GM21423 (cell line): Measurements from ENCODE around the gene TTC7B.
"Not testable (repeated sequence)": the region's sequence is repeated elsewhere in the genome, so short reads cannot be mapped to it uniquely, and the experiment has no call there.

ENCODE experiments used
- ATAC-seq: cut with Tn5 transposase; IDR thresholded peaks from one replicate; pipeline ENCODE4 v1.9.1; 2021; ENCODE audit warnings: mild to moderate bottlenecking, moderate library complexity; ENCODE audit not compliant: unreplicated experiment

TTC7B gene

DNA sequence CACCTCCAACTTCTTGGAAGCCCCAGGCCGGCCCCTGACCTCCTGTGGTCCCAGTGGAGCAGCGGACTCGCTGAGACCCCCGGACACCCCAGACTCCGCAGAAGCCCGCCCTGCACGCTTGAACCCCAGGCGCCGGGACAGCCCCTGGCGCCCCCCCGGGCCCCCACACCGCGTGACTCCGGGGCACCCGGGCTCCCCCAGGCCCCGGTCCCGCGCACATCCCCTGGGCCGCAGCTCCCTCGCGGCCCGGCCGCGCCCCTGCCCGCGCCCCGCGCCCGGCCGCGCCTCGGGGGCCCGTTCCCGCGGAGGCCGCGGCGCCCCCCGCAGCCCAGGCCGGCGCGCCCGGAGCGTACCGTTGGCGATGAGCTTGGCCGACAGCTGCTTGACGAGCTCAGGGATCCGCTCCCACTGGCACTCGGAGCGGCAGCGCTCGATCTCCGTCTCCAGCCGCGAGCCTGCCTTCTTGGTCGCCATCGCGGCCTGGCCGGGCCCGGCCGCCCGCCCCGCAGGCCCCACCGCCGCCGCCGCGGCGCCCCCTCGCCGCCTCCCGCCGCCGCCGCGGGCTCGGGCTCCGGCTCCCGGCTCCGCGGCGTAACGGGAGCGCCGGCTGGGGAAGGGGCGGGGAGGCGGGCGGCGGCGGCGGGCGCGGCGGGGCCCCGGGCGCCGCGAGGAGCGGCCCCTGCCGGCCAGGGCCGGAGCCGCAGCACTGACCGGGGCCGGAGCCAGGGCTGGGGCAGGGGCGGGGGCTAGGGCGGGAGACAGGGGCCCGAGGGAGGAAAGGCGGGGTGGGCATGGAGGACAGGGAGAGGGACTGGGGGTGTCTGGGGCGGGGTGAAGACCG lies at the start of gene TTC7B:
Gene TTC7B, minus strand, starts transcription at position 609 of the 841 bp plus-strand sequence. Its CDS starts 135 bp downstream, at position 474.
- ATAC-seq: peak; percentile 64

DNA sequence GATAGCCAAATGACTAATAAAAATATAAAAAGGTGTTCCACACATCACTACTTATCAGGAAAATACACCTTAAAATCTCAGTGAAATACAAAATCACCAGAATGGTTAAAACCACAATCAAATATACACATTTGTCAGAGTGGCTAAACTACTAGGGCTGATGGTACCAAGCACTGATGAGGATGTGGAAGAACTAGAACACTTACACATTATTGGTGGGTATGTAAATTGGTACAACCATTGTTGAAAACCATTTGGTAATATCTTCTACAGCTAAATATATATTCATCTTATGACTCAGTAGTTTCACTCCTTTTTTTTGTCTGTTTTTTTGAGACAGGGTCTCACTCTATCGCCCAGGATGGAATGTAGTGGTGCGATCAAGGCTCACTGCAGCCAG lies 48.5 kb upstream of the TTC7B start:
- no peak for ATAC-seq

- ATAC-seq: no peak
Measured at GRCh38 chr14:90858511-90858910, 42.3 kb upstream of the TTC7B start.

GRCh38 chr14:90857866-90858265 lies 41.6 kb upstream of the TTC7B start:
- no peak for ATAC-seq

DNA sequence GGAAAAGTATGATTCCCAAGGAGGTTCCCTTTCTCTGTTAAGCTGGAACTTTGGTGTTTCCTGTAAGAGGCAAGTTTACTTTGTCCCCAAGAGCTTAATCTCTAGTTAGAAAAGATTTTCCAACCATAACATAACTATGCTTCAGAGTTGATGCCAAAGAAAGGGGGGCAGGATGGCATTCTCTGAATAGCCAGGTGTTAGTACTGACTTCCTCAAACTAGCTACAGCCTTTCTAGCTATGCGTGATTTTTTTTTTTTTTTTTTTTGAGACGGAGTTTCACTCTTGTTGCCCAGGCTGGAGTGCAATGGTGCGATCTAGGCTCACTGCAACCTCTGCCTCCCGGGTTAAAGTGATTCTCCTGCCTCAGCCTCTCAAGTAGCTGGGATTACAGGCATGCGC lies 39.9 kb upstream of the TTC7B start:
- ATAC-seq: not testable (repeated sequence)

DNA sequence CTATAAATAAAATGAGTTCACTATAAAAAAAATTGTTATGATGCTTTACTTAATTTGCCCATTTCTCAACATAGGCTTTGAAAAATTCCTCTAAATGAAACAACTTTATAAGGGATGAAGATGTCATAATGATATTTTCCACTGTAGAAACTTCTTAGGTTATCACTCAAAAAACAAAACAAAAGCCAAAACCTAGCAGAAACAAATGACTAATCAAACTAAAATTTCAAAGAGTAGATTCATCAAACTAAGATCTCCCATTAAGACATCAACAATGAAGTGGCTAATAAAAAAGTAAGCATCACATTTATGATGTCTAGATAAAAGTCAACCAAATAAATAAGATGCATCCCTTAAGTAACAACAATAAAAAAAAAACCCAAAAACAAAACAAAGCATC lies 36.9 kb upstream of the TTC7B start:
- ATAC-seq: no peak

DNA sequence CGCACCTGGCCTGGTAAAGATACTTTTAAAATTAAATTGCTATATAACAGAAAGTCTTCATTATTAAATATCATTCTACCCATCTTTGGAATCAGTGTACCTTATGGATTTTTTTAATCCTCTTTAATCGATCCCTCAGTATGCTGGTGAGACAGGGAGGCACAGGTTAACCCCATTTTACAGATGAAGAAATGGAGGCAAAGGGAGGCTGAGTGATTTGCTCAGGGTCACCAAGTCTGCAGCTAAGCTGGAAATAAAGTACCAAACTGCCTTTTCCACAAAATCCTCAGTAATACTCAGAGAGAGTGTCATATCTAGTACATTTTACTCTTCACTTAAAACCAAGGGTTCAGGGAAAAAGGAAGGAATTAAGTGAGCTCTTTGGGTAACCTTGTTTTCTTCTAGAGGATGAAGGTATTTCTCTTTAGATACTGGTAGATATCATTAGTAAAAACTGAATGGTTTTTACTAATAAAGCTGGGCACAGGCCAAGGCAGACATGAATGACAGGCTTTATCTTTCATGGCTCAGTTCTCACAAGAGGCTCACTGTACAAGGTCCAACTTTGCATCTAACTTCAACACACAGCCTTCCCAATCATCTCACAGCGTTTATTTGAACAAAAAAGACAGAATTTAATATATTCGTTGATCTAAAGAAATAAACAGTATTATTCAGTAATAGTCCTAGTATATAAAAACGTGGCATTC lies 35.3 kb upstream of the TTC7B start:
- ATAC-seq: no peak

GRCh38 chr14:90850487-90850886 lies 34.3 kb upstream of the TTC7B start:
- ATAC-seq: no peak

DNA sequence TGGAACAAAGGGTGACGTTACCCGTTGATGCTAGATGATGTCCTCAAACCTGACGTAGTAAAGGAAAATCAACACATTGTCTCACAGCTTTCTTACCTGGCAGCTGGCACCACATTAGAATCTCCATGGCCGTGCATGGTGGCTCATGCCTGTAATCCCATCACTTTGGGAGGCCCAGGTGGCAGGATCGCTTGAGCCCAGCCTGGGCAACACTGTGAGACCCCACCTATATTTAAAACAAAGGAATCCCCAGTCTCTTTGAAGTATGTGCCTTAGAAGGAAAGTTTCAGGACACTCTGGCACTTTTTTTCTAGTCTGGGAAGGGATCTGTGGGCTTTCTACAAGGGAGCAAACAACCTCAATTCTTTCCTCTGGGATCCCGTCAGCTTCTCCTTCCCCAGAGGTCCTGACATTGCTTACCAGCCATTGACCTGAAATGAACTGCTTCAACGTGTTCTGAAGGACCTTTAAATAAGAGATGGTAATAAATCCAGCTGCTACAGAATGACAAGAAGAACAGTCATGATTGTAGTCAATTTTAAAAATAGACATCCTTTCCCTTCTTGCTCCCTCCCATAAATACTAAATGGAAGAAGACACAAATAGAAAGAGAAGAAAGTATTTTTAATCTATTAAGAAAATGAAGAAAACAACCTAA lies 33.7 kb upstream of the TTC7B start:
- no peak for ATAC-seq

DNA sequence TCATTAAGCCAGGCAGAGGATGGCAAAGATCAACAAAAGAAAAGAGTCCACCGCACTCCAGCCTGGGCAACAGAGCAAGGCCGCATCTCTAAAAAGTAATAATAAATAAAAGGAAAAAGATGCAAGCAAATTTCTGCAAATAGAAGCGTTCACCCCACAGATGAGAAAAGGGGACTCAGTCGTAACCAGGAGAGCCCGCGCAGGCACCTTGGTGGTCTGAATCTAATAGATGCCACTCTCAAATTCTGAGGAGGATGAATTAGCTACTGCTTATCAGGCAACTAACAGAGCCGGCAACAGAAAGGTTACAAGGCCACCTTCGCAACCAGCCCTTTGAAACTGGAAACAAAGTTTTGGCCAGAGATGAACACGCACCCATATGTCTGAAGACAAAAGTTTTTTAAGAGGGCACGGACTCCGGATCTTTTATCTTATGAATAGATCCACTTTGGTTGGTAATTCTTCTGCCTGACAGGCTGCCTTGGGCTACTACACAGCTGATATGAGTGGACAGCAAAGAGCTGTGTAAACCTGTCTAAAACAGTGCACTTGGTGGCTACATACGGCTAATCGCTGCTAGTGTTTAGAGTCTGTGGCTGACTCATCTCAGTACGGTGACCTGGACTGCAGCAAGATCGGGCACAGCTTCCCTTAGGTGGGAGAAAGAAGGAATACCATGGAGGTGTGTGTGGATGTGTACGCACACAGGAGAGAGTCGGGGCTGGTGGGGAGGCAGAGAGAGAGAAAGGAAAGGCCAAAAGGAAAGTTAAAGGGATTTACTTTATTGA lies 32.9 kb upstream of the TTC7B start:
- no peak for ATAC-seq

DNA sequence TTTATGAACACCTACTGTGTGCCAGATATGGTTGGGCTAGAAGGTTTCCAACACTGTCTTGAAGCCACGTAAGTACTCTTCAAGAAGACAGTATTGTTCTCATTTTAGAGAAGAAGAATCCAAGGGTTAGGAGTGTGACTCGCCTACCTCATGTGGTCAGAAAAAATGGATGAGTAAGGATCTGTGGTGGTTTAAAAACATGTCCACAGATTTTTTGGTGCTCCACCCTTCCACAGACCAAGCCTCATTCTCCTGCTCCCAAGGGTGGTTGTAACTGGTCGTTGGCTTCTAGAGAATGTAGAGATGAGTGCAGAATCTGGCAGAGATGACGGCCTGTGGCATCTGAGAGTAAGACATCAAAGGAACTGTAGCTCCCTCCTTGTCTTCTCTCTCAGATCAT lies 30.3 kb upstream of the TTC7B start:
- no peak for ATAC-seq

- no peak for ATAC-seq
Measured at GRCh38 chr14:90844321-90844720, 28.1 kb upstream of the TTC7B start.

DNA sequence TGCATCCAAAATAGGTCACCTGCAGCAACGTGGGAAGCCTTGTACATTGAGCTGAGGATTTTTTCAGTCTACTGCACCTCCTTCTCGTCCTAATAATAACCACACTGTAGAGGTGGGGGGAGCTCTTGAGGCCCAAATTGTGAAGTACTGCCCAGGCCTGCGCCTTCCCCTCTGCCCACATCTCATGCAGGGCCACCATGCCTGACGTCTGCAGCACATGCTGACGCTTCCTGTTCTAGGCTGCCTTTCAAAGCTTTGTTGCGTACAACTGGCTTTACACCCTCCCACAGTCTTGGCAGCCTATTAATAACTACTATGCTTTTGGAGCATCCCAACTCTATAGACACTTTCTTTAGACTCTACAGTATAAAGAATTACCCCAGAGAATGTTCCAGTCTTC lies 26.5 kb upstream of the TTC7B start:
- no peak for ATAC-seq

GRCh38 chr14:90840667-90841066 lies 24.4 kb upstream of the TTC7B start:
- not testable (repeated sequence) for ATAC-seq

DNA sequence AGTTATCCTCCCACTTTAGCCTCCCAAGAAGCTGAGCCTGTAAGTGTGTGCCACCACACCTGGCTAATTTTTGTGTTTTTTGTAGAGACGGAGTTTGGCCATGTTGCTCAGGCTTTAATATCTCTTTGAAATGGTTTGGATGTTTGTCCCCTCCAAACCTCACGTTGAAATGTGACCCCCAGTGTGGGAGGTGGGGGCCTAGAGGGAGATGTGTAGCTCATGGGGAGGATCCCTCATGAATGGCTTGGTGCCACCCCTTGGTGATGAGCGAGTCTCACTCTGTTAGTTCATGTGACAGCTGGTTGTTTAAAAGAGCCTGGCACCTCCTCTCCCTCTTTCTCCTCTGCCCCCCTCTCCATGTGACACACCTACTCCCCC lies 23.6 kb upstream of the TTC7B start:
- no peak for ATAC-seq

GRCh38 chr14:90839024-90839888 lies 23.0 kb upstream of the TTC7B start:
- ATAC-seq: no peak

DNA sequence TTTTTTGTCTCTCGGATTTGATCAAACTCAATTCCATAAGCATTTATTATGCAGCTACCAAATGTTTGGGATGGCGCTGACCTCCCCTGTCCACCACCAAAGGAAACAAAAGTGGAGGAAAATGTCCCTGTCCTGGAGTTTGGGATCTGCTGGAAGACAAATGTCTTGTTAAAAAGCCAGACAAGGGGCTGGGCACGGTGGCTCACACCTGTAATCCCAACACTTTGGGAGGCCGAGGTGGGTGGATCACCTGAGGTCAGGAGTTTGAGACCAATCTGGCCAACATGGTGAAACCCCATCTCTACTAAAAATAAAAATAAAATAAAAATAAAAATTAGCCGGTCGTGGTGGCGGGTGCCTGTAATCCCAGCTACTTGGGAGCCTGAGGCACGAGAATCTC lies 22.3 kb upstream of the TTC7B start:
- not testable (repeated sequence) for ATAC-seq

DNA sequence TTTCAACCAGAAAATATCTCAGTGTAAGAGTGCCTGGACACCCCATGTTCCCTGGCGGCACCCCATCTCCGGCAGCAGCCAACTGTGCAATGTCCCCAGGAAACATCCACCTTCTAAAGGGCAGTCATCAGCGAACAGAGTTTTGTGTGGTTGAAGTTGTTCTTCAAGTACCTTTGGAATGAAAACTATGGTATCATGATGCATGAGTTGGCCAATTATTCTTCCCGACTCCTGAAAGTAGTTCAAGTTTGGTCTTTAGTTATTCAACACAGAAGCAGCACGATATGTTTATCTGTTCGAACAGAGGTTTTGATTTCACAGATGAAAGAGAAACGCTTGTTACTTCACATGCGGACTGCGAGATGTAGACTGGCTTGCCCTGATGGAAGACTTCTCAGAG lies 21.1 kb upstream of the TTC7B start:
- no peak for ATAC-seq

DNA sequence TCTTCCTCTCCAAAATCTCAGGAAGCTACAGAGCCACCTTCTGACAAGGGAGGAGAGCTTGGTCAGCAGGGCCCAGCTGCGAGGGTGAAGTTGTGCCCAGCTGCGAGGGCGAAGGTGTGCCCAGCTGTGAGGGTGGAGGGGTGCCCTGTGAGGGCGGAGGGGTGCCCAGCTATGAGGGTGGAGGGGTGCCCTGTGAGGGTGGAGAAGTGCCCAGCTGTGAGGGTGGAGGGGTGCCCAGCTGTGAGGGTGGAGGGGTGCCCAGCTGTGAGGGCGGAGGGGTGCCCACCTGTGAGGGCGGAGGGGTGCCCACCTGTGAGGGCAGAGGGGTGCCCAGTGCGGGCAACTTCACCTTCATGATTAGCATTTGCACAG lies 20.4 kb upstream of the TTC7B start:
- no peak for ATAC-seq

DNA sequence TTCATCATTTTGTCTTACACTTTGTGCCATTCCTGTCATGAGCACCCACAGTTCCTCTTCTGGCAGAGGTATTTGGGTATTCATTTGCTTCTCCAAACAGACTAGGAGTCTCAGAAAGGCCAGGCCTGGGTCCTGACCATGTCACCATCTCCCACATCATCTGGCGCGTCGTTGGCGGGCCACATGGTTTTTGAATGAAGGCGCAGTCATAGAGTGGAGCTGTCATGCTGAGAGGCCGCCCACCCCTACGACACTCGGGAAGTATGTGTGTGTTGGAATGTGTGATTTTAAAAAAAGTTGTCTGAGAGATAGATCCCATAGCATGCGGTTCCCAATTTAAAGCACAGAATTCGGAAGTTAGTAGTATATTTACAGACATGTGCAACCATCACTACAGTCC lies 15.6 kb upstream of the TTC7B start:
- no peak for ATAC-seq
